Stimulated activated CD8-positive, alpha-beta memory T cell treated with anti-CD3 and anti-CD28 coated beads, Interleukin-4, amount 100 ng/mL, for 48 hours (primary cell): ENCODE results near the gene THSD7A.

Experiments used
- DNase-seq: peaks from one replicate; pipeline ENCODE4 v3.0.0-alpha.2; 2020

The THSD7A gene

DNA sequence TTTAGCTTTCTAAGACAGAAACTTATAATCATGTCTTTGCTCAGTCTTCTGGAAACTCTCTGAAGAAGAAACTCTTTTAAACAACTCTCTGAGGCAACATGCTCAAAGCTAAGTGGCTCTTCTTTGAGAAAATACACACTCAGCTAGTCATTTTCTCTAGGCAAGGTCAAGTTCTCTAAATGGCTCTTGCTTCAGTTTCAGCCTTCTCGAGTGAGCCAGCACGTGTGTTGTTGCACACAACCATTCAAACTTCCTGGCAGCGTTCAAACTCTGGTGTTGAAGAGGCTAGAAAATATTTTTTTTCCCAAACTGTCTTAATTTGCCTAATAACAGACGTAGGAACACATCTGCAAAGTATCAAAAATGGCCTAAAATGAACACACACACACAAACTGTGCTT is 129.1 kb downstream of the THSD7A start:
- DNase-seq = no peak

DNA sequence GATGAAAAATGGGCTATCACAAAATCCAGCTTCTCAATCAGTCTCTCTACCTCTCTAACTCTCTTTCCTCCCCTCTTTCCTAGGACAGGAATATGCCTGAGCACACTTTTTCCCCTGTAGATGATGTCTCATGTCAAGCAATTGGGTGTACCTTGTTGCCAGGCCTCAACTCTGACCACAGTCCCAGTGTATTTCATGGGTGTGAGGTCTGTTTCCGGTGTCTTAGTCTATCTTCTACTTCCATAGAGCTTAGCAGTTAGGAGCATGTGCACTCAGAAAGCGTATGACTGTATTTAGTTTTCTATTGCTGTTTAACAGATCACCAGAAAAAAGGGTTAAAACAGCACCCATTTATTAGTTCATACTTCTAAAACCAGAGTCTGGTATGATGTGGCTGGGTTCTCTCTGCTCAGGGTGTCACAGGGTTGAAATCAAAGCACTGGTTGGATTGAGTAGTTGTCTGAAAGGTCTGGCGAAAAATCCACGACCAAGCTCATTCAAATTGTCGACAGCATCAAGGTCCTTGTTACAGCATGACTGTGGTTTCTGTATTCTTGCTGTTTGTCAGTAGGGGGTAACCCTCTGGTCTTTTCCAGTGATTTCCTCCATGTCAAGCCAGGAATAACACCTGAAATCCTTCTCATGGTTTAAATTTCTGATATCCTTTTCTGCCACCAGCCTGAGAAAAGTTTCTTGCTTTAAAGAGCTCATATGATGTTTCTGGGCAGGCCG is 130.0 kb downstream of the THSD7A start:
- no peak for DNase-seq

DNA sequence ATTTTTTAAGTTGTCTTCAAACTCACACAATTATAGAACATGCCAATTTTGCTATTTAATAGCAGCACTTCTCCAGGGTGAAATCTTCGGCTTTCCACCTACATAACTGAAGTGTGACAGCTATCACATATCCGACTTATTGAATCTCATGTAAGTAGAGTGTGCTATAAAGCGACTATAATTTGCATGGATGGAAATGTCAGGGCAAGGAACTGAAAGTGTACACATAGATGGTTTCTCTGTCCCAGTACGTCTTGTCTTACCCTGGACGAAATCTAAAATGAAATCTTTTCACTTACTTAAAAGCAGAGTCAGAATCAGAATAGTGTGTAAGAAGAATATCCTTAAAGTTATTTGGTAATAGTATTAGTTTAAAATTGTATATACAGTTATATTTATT is 132.3 kb downstream of the THSD7A start:
- no peak for DNase-seq

DNA sequence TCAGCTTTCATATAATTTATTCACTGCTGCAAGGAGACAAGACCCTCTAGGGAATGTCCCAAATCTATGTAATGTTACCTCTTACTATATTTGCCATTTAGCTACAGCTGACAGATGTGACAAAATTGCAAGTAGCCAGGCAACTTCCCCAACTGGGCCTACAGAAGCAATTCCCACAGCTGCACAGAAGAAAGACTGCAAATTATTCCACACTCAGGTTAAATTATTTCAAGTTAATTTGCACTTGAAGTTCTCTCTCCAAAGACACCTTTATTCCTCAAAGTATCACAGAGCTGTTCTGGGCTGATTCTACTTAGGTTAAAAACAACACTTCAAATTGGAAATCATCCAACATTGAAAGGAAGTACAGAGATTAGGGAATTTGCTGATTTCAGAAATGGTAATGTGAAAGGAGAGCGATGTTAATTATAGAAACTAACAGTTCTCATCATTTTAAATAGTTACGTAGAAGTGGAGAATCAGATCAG is 133.6 kb downstream of the THSD7A start:
- no peak for DNase-seq

GRCh38 chr7:11690395-11690794 is 141.6 kb downstream of the THSD7A start:
- no peak for DNase-seq

- no peak for DNase-seq
Measured at GRCh38 chr7:11689096-11689495, 142.9 kb downstream of the THSD7A start.

DNA sequence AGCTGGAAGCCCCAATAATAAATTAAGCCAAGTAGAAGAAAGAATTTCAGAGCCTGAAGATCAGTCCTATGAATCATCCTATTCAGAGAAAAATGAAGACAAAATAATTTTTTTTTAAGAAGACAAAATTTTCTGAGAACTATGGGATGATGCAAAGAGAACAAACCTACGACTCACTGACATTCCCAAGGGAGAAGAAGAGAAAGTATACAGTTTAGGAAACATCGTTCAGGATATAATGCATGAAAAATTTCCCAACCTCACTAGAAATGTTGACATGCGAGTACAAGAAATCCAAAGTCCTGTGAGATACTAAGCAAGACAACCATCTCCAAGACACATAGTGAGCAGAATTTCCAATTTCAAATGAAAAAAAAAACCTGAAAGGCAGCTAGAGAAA is 150.5 kb downstream of the THSD7A start:
- no peak for DNase-seq

DNA sequence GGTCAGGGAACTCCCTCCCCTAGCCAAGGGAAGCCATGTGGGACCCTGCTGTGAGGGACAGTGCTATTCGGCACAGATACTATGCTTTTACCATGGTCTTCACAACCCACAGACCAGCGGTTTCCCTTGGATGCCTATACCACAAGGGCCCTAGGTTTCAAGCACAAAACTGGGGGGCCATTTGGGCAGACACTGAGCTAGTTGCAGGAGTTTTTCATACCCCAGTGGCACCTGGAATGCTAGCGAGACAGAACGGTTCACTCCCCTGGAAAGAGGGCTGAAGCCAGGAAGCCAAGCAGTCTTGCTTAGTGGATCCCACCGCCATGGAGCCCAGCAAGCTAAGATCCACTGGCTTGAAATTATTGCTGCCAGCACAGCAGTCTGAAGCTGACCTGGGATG is 156.8 kb downstream of the THSD7A start:
- no peak for DNase-seq

DNA sequence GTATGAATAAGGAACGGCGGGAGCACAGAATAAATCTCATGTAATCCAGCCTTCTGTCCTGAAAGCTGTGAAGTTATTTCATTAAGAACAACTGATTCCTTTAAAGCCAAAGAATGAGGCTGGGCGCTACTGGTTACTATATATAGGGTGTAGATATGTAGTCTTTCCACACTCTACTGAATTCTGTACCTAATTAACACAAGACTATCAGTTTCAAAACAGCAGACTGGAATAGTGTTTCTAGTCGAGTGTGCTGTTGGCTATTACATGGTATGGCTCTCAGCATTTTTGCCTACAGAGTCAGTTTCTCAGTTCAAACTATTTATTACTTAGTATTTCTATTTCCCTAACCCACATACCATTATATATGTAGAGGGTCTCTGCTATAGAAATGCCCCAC is 163.3 kb downstream of the THSD7A start:
- no peak for DNase-seq

DNA sequence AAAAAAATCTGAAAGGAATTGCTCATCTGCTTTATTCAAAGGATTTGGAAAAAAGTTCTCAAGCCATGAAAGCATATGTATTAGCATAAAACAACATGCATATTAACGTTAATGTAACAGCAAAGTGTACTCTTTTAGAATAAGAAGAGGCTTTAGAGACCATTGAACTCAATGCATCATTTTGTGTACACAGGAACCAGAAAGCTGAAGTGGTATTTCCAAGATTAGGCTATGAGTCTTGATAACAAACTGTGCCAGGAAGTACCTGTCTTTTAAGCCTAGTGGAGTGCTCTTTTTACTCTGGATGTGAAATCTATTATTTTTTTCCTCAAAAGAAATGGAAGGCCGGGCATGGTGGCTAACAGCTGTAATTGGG is 164.2 kb downstream of the THSD7A start:
- no peak for DNase-seq

DNA sequence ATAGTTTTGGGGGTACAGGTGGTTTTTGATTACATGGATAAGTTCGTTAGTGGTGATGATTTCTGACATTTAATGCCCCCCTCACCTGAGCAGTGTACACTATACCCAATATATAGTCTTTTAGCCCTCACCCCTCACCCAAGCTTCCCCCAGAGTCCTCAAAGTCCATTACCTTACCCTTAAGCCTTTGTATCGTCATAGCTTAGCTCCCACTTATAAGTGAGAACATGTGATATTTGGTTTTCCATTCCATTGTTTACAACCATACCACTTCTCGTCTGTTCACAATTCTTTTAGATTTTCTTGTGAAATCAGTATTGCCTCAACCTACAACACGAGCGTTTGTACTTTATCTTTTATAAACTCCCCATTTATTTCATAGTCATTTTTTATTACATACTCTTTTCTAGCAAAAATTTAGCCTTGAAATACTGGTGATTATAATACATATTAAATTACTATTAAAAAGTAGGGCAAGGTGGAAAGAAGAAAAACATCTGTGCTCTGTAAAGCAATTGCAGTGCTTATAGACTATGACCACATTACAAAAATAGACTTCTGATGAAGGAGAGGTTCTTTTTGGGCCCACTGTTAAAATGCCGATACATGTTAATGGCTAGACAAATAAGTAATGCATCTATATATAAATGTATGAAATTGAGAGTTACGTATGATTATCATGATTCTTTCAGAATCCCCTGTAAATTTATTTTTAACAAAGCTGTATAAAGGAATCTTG is 164.8 kb downstream of the THSD7A start:
- no peak for DNase-seq

- no peak for DNase-seq
Measured at GRCh38 chr7:11665357-11665756, 166.6 kb downstream of the THSD7A start.

- DNase-seq = no peak
Measured at GRCh38 chr7:11655642-11656041, 176.4 kb downstream of the THSD7A start.

- no peak for DNase-seq
Measured at GRCh38 chr7:11655163-11655562, 176.8 kb downstream of the THSD7A start.

- DNase-seq = no peak
Measured at GRCh38 chr7:11650500-11650899, 181.5 kb downstream of the THSD7A start.

DNA sequence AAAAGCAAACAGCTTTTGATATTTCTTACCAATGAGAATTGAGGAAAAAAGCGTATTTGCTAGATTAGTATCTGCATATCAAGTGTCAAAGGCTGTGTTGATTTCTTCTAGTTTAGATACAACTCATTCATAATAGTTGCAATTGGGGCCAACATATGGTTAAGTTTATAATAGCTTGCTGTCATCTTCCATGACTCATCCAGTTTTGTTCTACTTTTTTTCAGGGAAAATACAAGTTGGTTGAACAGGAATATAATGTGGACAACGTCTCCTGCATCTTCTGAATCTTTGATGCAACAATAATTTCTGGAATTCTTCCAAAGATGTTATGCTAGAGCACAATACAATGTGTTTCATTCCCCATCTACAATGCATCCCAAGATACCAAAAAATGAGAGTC is 182.0 kb downstream of the THSD7A start:
- no peak for DNase-seq

DNA sequence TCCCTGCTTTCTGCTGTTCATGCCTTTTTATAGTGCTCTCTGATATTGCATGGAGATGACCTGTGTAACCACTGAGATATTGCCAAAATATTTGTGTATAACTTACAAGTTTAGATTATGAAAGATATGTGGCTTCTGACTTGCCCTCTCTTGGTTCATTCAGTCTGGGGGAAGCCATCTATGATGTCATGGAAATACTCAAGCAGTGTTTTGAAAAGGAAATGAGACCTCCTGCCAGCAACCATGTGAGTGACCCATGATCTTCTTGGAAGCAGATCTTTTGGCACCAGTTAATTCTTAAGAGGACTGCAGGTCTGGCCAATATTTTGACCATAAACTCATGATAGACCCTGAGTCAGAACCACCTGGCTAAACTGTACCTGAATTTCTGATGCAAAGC is 183.0 kb downstream of the THSD7A start:
- no peak for DNase-seq

- DNase-seq = no peak
Measured at GRCh38 chr7:11648101-11648500, 183.9 kb downstream of the THSD7A start.

- no peak for DNase-seq
Measured at GRCh38 chr7:11642841-11643240, 189.2 kb downstream of the THSD7A start.

- no peak for DNase-seq
Measured at GRCh38 chr7:11642276-11642675, 189.7 kb downstream of the THSD7A start.

DNA sequence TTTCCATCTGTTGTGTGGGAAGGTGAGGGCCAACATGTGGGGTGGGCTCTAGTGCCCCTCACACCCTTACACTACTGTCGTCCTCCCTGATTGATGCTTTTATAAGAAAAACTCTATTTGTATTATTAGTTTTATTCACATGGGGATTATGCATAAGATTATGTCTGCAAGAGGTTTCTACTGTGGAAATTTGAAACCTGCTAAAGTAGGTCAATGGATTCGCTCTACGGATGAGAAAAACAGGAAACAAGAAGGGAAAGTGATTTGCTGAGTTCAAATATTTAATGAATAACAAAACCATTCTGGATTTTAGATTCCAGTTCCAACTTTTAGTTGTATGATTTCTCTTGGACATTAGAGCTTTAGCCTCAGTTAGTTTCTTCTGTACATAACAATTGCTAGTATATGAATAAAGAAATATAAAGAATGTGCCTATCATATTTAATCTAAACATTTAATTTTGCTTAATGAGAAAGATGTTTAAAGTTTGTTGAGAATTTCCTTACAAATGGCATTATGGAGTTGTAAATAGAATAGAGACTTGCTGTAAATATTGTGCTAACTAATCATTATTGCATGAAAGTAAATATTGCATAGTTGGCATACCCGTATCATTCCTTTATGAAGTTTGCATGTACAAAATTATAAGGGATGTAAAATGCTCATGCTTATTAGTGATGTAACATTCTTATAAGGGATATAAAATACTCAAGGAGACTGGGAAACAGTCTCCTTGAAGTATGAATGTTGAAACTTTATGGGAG is 193.8 kb downstream of the THSD7A start:
- DNase-seq = no peak

- DNase-seq = no peak
Measured at GRCh38 chr7:11636274-11636673, 195.7 kb downstream of the THSD7A start.

GRCh38 chr7:11633310-11633709 is 198.7 kb downstream of the THSD7A start:
- no peak for DNase-seq

DNA sequence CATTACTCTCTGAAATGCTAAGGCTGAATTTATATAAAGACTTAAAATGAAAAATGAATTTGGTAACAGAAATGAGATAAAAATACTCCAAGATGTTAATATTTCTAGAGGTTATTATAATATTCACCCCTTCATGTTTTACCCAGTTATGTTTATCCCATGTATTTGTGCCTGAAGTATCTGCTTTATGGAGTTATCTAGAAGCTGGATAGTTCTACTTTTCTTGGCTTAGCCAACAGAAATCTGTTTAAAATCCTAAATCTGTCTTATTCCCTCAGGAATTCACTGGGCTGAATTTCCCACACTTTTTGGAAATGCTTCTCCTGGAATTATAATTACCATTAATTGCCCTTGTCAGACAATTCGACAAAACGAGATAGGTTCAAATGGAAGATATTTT is 201.6 kb downstream of the THSD7A start:
- DNase-seq = no peak
